C4-2B (cell line): ENCODE results near the gene ZNF821.

ENCODE experiments used
- H3K27ac ChIP-seq: fragments of 450-650 bp; 2 replicates; pipeline ENCODE4 v1.5.1; 2017
- CTCF ChIP-seq: fragments of 450-650 bp; conservative IDR thresholded peaks from 2 replicates; pipeline ENCODE4 v1.5.1; 2017; ENCODE audit warnings: mild to moderate bottlenecking
- ZFX ChIP-seq: fragments of 450-650 bp; IDR thresholded peaks from 2 replicates; pipeline ENCODE4 v1.6.1; 2017

The ZNF821 gene

GRCh38 chr16:71927383-71927782, 43.4 kb upstream of the ZNF821 start:
- TF ChIP-seq CTCF: no peak
- TF ChIP-seq ZFX: no peak
- H3K27ac ChIP-seq: peak overlapping the region; percentile 22; the same call in 1 of the 2 replicates

DNA sequence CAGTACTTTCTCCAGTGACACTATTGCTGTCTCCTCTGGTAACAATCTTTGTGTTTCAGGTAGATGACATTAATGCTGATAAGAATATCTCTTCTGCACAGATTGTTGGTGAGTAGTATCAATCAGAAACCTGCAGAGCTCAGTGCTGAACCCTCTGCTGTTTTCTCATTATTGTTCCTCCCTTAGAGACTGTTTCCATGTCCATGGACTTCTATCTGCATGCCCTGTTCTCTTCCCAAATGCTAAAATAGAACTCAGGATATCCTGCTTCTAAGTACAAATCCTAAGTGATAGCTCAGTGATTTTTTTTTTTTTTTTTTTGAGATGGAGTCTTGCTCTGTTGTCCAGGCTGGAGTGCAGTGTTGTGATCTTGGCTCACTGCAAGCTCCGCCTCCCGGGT, 40.7 kb upstream of the ZNF821 start:
- H3K27ac ChIP-seq: no peak overlapping the region
- TF ChIP-seq CTCF (no peak), ZFX (no peak)

- TF ChIP-seq ZFX (no peak), CTCF (no peak)
- no peak overlapping the region for H3K27ac ChIP-seq
These were observed 40.1 kb upstream of the ZNF821 start for GRCh38 chr16:71923941-71924690.

GRCh38 chr16:71920658-71921057, 36.7 kb upstream of the ZNF821 start:
- TF ChIP-seq CTCF: no peak
- no peak for TF ChIP-seq ZFX
- H3K27ac ChIP-seq: no peak overlapping the region

- TF ChIP-seq CTCF (no peak), ZFX (no peak)
- no peak overlapping the region for H3K27ac ChIP-seq
These were observed 35.1 kb upstream of the ZNF821 start for GRCh38 chr16:71919035-71919434.

- H3K27ac ChIP-seq: no peak overlapping the region
- no peak for TF ChIP-seq CTCF
- no peak for TF ChIP-seq ZFX
These were observed 33.9 kb upstream of the ZNF821 start for GRCh38 chr16:71917900-71918299.

DNA sequence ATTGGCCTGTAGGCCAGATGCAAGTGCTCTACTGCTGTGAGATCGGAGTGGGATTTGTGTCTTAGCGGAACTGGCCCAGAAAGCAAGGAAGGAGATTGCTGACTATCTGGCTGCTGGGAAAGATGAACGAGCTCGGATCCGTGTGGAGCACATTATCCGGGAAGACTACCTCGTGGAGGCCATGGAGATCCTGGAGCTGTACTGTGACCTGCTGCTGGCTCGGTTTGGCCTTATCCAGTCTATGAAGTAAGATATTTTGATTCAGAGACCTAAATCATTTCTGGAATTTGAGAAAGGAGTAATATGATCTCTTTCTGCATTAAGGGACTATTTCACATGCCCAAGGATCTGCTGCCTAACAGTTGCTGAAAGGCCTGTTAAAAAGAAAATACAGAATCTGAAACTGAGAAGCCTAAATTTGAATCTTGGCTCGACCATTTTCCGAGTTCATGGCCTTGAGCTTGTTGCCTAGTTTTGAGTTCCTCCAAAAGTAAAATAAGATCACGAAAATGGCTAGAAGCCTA, 32.5 kb upstream of the ZNF821 start:
- TF ChIP-seq CTCF (no peak), ZFX (no peak)
- no peak overlapping the region for H3K27ac ChIP-seq
